ENCODE results near the gene ZBTB24. TPM values are rescaled to one million over a fixed set of nuclear protein-coding genes. Genes with fewer than 3 reads are reported as not detected.

The ZBTB24 gene
- total RNA-seq, 4 donors from 2014 or later = 8.1 to 11.6 (median 11.2) TPM

DNA sequence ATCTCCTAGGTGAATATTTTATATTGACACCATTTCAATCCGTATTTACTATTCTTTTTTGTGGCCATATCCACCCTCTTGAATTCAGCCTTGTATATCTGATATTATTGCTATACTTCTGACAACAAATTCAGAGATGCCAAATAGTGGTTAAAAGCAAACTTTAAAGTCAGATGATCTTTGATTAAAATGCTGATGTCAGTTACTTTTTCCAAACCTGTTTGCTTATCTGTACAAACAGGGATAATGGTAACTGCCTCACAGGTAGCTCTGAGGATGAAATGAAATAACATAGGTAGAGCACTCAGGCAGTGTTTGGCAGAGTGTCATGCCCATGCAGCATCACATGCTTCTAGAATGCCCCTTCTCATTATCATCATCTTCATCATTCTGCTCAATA is 61.8 kb downstream of the ZBTB24 start:
- H3K4me3 ChIP-seq = no peak overlapping the region
- H3K36me3 ChIP-seq = no peaks in the 10 kb centered on the region
- H3K27ac ChIP-seq = no peak overlapping the region
- H3K4me1 ChIP-seq = peaks cover 7% of the 10 kb centered on the region
- H3K27me3 ChIP-seq = no peaks in the 10 kb centered on the region
- no peak for DNase-seq (ENCODE audit: low spot score in 2 of 2)
- no peak for TF ChIP-seq POLR2AphosphoS5 (IDR thresholded peaks at IDR 0.05)
- no peak for TF ChIP-seq EP300 (IDR thresholded peaks at IDR 0.05)
- no peak for TF ChIP-seq POLR2A (IDR thresholded peaks at IDR 0.05)
- H3K9me3 ChIP-seq = no peaks in the 10 kb centered on the region
- 71% methylated on average over 1 of the region's 1 CpG for WGBS

DNA sequence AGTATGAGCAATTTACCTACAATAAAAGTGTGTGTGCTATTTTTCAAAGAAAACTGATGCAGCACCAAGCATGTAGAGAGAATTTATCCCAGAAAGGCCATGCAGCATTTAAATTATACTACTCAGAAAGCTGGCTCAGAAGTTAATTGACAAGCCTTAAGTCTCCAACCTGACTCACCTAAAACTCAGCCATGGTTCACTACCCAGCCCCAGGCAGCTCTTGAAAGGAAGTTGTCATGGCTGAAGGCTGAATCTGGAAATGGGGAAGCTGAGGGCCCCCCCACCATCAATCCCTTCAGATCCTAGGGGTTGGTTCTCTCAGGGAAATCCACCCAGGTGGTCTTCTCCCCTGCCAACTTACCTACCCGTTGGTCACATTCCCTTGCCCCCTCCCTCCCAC is 62.3 kb downstream of the ZBTB24 start:
- TF ChIP-seq CTCF (IDR thresholded peaks at IDR 0.05) (no peak), POLR2AphosphoS5 (IDR thresholded peaks at IDR 0.05) (no peak), EP300 (IDR thresholded peaks at IDR 0.05) (no peak), POLR2A (IDR thresholded peaks at IDR 0.05) (no peak)
- no peaks in the 10 kb centered on the region for H3K9me3 ChIP-seq
- H3K4me3 ChIP-seq = no peak overlapping the region
- H3K27ac ChIP-seq = no peak overlapping the region
- H3K36me3 ChIP-seq = no peaks in the 10 kb centered on the region
- H3K27me3 ChIP-seq = no peaks in the 10 kb centered on the region
- DNase-seq (ENCODE audit: low spot score in 2 of 2) = no peak
- 45% methylated on average over 1 of the region's 1 CpG for WGBS
- peaks cover 7% of the 10 kb centered on the region for H3K4me1 ChIP-seq

DNA sequence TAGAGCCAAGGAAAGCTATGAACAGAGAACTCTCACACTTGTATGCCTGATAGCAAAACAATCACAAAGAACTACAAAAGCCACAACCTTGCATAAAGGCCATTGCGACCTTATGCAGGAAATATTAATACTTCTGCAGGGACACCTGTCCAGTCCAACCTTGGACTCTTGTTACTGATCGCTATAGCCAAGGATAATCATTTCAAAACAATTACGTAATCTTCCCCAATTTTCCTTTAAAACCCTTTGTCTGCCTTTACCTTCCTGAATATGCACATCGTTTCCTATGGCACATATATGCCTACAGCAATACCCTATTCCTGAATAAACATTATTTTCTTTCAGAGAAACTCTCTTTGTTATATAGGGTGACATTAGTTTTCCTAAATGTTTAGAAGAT is 65.4 kb downstream of the ZBTB24 start:
- Histone ChIP-seq H3K4me3 (no peak overlapping the region), H3K4me1 (no peaks in the 10 kb centered on the region), H3K9me3 (no peaks in the 10 kb centered on the region), H3K27me3 (no peaks in the 10 kb centered on the region), H3K27ac (no peak overlapping the region), H3K36me3 (no peaks in the 10 kb centered on the region)
- 94% methylated on average over 4 of the region's 4 CpGs for WGBS
- TF ChIP-seq POLR2AphosphoS5 (IDR thresholded peaks at IDR 0.05) (no peak), POLR2A (IDR thresholded peaks at IDR 0.05) (no peak), CTCF (IDR thresholded peaks at IDR 0.05) (no peak), EP300 (IDR thresholded peaks at IDR 0.05) (no peak)
- no peak for DNase-seq (ENCODE audit: low spot score in 2 of 2)

Other genes starting within 250 kb of the ZBTB24 start
- 100 to 1,000 TPM; 122 to 174 (median 139) TPM for gene CD164, start 100.8 kb downstream of the ZBTB24 start, total RNA-seq
- 1 to 10 TPM; 1.7 to 7.9 (median 3.2) TPM for gene PPIL6, start 42.6 kb downstream of the ZBTB24 start, total RNA-seq
- 10 to 100 TPM; 21.8 to 34.5 (median 28.1) TPM for gene SMPD2, start 42.5 kb downstream of the ZBTB24 start, total RNA-seq
- 10 to 100 TPM; 22.0 to 45.9 (median 28.8) TPM for gene MICAL1, start 27.4 kb downstream of the ZBTB24 start, total RNA-seq
- 1 to 10 TPM; 3.1 to 9.5 (median 6.3) TPM for gene AK9, start 208.0 kb upstream of the ZBTB24 start, total RNA-seq
- gene FIG4, start 208.1 kb upstream of the ZBTB24 start, total RNA-seq = 10 to 100 TPM in 3 of 4 donors, 1 to 10 TPM in 1; 7.9 to 17.5 (median 11.7) TPM